Esophagus muscularis mucosa (tissue), 4 donors: ENCODE measurements around the gene PKP2. TPM values are rescaled to one million over a fixed set of nuclear protein-coding genes. Genes with fewer than 3 reads are reported as not detected.

Experiments used
- DNase-seq: peaks from one replicate; pipeline ENCODE4 v3.0.0-alpha.2; 2017; ENCODE audit errors: extremely low spot score
- H3K27ac ChIP-seq, 4 donors: fragments of 200-600 bp; sonication (generic); replicated peaks in 1 of 4; 1 replicate in 3 of 4; 2 replicates in 1 of 4; pipeline ENCODE4 v1.5.1; 2016 to 2019; ENCODE audit warnings: mild to moderate bottlenecking in 1 of 4
- H3K27me3 ChIP-seq, 4 donors: fragments of 200-600 bp; sonication (generic); one replicate each; pipeline versions ENCODE4 v1.5.1 to v1.6.0; 2016 to 2019
- H3K36me3 ChIP-seq, 4 donors: fragments of 200-600 bp; sonication (generic); one replicate each; pipeline ENCODE4 v1.5.1; 2016 to 2019
- H3K4me1 ChIP-seq, 4 donors: fragments of 200-600 bp; sonication (generic); one replicate each; pipeline ENCODE4 v1.5.1; 2016 to 2019
- H3K4me3 ChIP-seq, 4 donors: fragments of 200-600 bp; sonication (generic); 1 replicate in 2 of 4; 2 replicates in 2 of 4; pipeline ENCODE4 v1.5.1; 2016 to 2019; ENCODE audit warnings: mild to moderate bottlenecking in 4 of 4, moderate library complexity in 1 of 4
- H3K9me3 ChIP-seq, 4 donors: fragments of 200-600 bp; sonication (generic); 1 replicate in 3 of 4; 2 replicates in 1 of 4; pipeline ENCODE4 v1.5.1; 2016 to 2019
- EP300 ChIP-seq: sonication (generic); formaldehyde crosslinking; IDR thresholded peaks from one replicate; pipeline ENCODE4 v1.6.1; 2017; ENCODE audit warnings: antibody characterized with exemption
- POLR2A ChIP-seq: fragments of 450-650 bp; IDR thresholded peaks from one replicate; pipeline ENCODE4 v1.6.1; 2017; ENCODE audit warnings: antibody characterized with exemption, moderate library complexity, mild to moderate bottlenecking, low read depth
- POLR2AphosphoS5 ChIP-seq, 2 donors: sonication (generic); formaldehyde crosslinking; IDR thresholded peaks; one replicate each; pipeline ENCODE4 v1.6.1; 2017; ENCODE audit warnings: antibody characterized with exemption in 2 of 2
- WGBS: methylation state at CpG from one replicate; pipeline ENCODE4 v1.1.5; 2018; 5-methylcytosine and 5-hydroxymethylcytosine counted together
- intact Hi-C: fragments of 100-400 bp; cut with DNase I; formaldehyde crosslinking; loops from one replicate; pipeline ENCODE4 v1.15.1; 2023
- total RNA-seq, 4 donors: library from RNA; depleted of rRNA; stranded (reverse); fragments of >200 nt; gene quantifications; one replicate each; pipeline versions ENCODE4 v1.1.0 to v1.2.1, GENCODE V29; 2016
- TF ChIP-seq, protein P1 (sequence below), 3 experiments: fragments of 200-600 bp in 2 of 3; fragments of 450-650 bp in 1 of 3; sonication (generic) in 2 of 3; IDR thresholded peaks; one replicate each; pipeline ENCODE4 v1.5.1; 2017 to 2019; ENCODE audit warnings: antibody characterized with exemption in 3 of 3, mild to moderate bottlenecking in 2 of 3, moderate library complexity in 1 of 3

The PKP2 gene
- total RNA-seq, 4 donors from 2014 or later = 1.2 to 1.5 (median 1.3) TPM

- H3K27ac ChIP-seq = no peak overlapping the region
- H3K36me3 ChIP-seq = peaks cover 0 to 12% (median 0%) of the 10 kb centered on the region in 4 donors
- H3K27me3 ChIP-seq = no peaks in the 10 kb centered on the region
- 92% methylated on average over 7 of the region's 7 CpGs for WGBS
- no peak for DNase-seq
- peaks cover 0 to 7% (median 0%) of the 10 kb centered on the region in 4 donors for H3K9me3 ChIP-seq
- H3K4me3 ChIP-seq = no peak overlapping the region
- intact Hi-C loops = no loop called here
- H3K4me1 ChIP-seq = peaks cover 0 to 9% (median 0%) of the 10 kb centered on the region in 4 donors
- TF ChIP-seq POLR2A (no peak), EP300 (no peak), POLR2AphosphoS5 (IDR thresholded peaks at IDR 0.05) (no peak)
- TF ChIP-seq, protein P1, sequence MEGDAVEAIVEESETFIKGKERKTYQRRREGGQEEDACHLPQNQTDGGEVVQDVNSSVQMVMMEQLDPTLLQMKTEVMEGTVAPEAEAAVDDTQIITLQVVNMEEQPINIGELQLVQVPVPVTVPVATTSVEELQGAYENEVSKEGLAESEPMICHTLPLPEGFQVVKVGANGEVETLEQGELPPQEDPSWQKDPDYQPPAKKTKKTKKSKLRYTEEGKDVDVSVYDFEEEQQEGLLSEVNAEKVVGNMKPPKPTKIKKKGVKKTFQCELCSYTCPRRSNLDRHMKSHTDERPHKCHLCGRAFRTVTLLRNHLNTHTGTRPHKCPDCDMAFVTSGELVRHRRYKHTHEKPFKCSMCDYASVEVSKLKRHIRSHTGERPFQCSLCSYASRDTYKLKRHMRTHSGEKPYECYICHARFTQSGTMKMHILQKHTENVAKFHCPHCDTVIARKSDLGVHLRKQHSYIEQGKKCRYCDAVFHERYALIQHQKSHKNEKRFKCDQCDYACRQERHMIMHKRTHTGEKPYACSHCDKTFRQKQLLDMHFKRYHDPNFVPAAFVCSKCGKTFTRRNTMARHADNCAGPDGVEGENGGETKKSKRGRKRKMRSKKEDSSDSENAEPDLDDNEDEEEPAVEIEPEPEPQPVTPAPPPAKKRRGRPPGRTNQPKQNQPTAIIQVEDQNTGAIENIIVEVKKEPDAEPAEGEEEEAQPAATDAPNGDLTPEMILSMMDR (IDR thresholded peaks at IDR 0.05) = no peak
These were observed 84.7 kb downstream of the PKP2 start for GRCh38 chr12:32811686-32812392.

- Histone ChIP-seq H3K9me3 (peaks cover 0 to 7% (median 0%) of the 10 kb centered on the region in 4 donors), H3K4me3 (no peak overlapping the region), H3K27me3 (no peaks in the 10 kb centered on the region), H3K36me3 (peaks cover 0 to 12% (median 0%) of the 10 kb centered on the region in 4 donors), H3K27ac (no peak overlapping the region), H3K4me1 (peaks cover 0 to 9% (median 0%) of the 10 kb centered on the region in 4 donors)
- intact Hi-C loops = no loop called here
- TF ChIP-seq POLR2AphosphoS5 (IDR thresholded peaks at IDR 0.05) (no peak), EP300 (no peak), POLR2A (no peak)
- TF ChIP-seq, protein P1 (IDR thresholded peaks at IDR 0.05) = no peak
- no peak for DNase-seq
- 95% methylated on average over 1 of the region's 1 CpG for WGBS
These were observed 86.7 kb downstream of the PKP2 start for GRCh38 chr12:32809846-32810245.

DNA sequence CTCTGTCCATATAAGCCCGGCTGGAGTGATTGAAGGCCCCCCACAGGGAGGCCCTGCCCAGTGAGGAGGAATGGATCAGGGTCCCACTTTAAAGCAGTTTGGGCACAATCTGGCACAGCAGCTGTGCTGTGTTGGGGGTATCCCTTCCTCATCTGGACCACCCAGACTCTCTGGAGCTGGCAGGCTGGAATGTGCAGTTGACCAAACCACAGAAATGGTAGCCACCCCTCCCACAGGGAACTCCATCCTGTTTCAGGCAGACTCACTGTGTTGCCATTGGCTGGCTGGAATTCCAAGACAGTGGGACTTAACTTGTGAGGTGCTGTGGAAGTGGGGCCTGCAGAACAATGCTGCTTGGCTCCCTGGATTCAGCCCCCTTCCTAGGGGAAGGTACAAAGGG, 87.4 kb downstream of the PKP2 start:
- no peak overlapping the region for H3K27ac ChIP-seq
- intact Hi-C loops = no loop called here
- peaks cover 0 to 9% (median 0%) of the 10 kb centered on the region in 4 donors for H3K4me1 ChIP-seq
- peaks cover 0 to 7% (median 0%) of the 10 kb centered on the region in 4 donors for H3K9me3 ChIP-seq
- H3K36me3 ChIP-seq = peaks cover 0 to 12% (median 0%) of the 10 kb centered on the region in 4 donors
- H3K27me3 ChIP-seq = no peaks in the 10 kb centered on the region
- H3K4me3 ChIP-seq = no peak overlapping the region
- DNase-seq = no peak
- TF ChIP-seq POLR2AphosphoS5 (IDR thresholded peaks at IDR 0.05) (no peak), POLR2A (no peak), EP300 (no peak)
- TF ChIP-seq, protein P1 (IDR thresholded peaks at IDR 0.05) = no peak
- no CpG with 5 or more reads among the region's 1 CpG for WGBS

DNA sequence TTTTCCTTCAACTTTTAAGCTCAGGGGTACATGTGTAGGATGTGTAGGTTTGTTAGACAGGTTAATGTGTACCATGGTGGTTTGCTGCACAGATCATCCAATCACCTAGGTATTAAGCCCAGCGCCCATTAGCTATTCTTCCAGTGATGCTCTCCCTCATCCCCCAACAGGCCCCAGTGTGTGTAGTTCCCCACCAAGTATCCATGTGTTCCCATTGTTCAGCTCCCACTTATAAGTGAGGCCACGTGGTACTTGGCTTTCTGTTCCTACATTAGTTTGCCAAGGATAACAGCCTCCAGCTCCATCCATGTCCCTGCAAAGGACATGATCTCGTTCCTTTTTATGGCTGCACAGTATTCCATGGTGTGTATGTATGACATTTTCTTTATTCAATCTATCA, 92.3 kb downstream of the PKP2 start:
- Histone ChIP-seq H3K4me1 (peaks cover 0 to 2% (median 0%) of the 10 kb centered on the region in 4 donors), H3K27me3 (no peaks in the 10 kb centered on the region), H3K4me3 (no peak overlapping the region), H3K36me3 (peaks cover 0 to 29% (median 0%) of the 10 kb centered on the region in 4 donors), H3K9me3 (peaks cover 0 to 7% (median 0%) of the 10 kb centered on the region in 4 donors), H3K27ac (no peak overlapping the region)
- no peak for DNase-seq
- no peak for TF ChIP-seq POLR2A
- TF ChIP-seq, protein P1 (IDR thresholded peaks at IDR 0.05) = no peak
- intact Hi-C loops = no loop called here
- WGBS = 91% methylated on average over 3 of the region's 3 CpGs
